GM19023 (cell line): Measurements from ENCODE around the gene SPATA21.
A peak's percentile ranks its signal among the peaks of the same experiment; 100 is the strongest.
"Not testable (repeated sequence)": the region's sequence is repeated elsewhere in the genome, so short reads cannot be mapped to it uniquely, and the experiment has no call there.

ENCODE experiments used
- ATAC-seq: cut with Tn5 transposase; IDR thresholded peaks from one replicate; pipeline ENCODE4 v1.9.1; 2021; ENCODE audit warnings: mild to moderate bottlenecking, moderate library complexity; ENCODE audit not compliant: unreplicated experiment

The SPATA21 gene

DNA sequence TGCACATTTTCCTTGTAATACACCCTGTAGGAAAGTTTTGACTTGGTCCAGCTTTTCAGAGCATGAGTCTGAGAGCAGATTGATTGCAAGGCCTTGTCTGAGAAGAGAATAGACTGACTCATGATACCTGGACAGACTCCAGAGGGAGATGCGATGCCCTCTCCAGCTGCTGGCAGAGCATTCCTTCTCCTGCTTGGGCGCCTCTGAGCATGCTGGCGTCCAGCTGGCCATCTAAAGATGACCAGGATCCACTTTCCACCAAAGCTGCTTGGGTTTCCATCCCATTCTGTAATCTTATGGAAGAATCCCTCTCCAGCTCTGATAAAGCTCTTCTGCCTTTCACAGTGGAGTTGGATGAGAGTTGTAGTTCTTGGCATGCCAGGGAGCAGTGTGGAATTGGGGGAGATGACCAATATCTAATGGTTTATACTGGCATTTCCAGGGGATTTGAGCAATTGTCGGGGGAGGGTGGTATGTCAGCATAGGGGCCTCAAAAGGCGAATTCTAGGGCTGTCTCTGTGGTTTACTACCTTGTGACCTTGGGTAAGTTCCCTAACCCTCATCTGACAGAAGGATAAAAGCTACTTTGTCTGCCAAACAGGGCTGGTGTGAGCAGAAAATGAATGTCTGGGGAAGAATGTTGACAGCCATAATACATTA, 50.6 kb downstream of the SPATA21 start:
- ATAC-seq, result no peak

DNA sequence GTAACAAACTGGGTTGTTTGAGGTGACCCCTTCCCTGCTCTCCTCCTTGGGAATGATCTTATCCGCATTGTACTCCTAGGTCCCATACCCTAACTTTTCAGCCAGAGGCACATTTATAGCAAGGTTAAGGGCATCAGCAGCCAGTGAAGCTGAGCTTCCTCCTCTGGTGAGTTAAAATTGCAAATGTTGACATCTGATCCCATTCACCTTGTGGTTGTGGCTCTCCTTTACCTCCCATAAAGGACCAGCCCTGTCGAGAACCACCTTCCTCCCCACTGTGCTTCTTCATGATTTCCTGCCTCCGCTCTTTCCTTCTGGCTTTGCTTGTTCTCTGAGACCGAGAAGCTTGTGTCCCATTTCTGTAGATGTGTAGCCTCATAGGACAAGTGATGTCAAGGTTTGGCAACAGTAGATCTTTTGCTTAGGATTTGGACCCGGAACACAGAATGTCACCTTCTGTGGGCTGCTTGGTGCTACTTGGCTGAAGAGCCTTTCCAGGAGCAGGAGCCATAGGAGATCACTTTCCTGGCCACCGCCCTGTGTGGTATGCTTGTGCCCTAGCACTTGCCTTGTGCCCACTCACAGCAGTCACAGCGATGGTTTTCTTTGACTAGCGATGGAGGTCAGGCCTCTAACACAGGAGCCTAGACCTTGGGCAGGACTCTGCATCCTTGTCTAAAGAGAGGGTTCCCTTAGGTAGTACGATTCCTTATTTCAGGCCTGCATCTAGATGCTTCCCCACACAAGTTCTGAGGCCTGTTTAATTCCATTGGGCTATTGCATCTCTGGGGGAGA, 51.4 kb downstream of the SPATA21 start:
- ATAC-seq, result no peak

DNA sequence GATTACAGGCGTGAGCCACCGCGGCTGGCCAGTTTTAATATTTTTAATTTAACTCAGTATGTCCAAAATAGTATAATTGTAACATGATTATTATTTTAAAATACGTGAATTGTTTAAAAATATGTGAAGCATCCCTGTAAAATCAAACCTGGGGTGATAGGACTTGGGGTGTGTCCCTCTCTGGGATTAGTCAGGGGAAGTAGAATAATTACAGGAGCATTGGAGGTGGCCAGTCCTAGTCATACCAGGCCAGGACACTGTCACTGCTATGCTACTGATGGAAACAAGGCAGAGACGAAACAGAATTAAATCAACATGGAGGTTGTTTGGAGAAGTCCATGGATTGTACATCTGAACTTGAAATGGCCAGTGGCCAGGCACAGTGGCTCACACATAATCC, 53.3 kb downstream of the SPATA21 start:
- no peak for ATAC-seq

DNA sequence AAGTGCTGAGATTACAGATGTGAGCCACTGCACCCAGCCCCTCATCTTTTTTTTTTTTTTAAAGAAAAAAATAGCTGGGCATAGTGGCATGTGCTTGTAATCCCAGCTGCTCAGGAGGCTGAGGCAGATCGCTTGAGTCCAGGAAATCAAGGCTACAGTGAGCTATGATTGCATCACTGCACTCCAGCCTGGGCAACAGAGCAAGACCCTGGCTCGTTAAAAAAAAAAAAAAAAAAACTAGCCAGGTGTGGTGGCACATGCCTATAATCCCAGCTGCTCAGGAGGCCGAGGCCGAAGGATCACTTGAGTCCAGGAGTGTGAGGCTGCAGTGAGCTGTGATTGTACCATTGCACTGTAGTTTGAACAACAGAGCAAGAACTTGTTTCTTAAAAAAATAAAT, 56.4 kb downstream of the SPATA21 start:
- no peak for ATAC-seq

DNA sequence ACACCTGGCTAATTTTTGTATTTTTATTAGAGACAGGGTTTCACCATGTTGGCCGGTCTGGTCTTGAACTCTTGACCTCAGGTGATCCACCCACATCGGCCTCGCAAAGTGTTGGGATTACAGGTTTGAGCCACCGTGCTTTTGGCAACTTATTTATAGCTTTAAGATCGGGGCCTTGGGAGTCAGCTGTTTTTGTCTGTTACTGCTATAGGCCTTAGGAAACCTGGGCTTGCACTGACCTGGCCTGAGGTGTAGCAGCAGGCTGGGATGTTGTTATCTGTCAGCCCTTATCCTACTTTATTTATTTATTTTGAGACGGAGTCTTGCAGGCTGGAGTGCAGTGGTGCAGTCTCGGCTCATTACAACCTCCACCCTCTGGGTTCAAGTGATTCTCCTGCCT, 58.8 kb downstream of the SPATA21 start:
- no peak for ATAC-seq

DNA sequence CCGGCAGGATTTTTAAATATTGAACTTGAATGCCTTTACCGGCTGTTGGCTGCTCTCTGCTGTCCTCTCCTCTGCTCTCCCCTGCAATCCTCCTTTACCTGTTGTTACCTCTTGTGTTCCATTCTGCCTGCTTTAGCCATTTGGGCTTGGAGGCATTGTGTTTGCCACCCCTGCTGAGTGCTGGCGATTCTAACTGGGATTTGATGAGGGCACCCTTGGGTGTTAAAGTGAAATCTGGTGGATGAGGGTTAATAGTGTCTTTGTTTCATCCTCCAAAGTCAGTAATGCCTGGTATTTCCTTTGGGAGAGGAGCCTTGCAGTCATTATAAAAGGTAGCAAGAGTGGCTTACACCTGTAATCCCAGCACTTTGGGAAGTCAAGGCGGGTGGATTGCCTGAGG, 60.3 kb downstream of the SPATA21 start:
- no peak for ATAC-seq

DNA sequence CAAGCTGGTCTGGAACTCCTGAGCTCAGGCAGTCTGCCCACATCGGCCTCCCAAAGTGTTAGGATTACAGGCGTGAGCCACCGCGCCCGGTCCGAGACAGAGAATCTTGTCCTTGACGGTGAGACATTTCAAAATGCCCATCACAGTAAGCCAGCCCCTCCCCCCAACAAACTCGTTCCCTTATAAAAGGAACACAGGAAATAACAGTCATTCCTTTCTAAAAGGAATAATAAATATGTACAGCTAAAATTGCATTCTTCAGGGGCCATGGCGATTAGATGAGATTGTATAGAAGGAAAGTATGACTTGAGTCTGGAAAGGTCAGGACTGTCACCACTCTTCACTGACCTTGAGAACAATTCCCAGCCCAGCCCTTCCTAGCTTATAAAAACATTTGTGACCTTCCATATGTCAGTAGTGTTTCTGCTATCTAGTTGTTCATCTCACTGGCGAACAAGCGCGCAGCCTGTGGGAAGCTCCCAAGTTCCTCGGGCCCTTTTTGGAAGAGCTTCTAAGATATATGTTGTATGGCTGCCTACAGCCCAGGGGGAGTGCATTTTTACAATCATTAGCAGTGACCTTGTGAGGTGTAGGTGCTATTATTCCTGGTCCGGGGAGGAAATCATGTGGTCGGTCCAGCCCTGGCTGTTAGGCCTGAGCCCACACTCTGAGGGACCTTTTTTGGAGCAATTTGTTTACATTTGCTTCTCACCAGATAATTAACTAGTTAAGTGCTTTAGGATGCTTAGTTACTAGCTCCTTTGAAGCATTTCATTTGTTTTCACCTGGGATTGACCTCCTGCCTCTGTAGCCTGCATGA, 61.5 kb downstream of the SPATA21 start:
- ATAC-seq, result no peak

DNA sequence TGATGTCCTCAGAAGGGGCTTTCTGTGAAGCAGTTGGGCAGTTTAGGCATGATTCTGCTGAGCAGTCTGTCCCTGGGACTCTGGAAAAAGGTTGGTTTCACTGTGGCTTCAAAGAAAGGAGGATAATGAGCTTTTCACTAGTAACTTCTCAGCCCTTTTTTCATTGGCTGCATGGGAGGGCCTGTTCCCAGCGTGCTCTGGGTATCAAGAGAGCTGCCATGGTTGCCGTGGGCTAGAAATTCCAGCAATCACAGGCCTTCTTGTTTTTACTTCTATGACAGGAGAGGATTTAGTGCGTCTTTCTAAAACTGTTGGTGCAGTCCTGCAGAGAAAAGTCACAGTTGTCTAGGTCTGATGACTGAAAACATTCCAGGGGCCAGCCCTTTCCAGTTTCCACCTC, 63.0 kb downstream of the SPATA21 start:
- ATAC-seq, result no peak

DNA sequence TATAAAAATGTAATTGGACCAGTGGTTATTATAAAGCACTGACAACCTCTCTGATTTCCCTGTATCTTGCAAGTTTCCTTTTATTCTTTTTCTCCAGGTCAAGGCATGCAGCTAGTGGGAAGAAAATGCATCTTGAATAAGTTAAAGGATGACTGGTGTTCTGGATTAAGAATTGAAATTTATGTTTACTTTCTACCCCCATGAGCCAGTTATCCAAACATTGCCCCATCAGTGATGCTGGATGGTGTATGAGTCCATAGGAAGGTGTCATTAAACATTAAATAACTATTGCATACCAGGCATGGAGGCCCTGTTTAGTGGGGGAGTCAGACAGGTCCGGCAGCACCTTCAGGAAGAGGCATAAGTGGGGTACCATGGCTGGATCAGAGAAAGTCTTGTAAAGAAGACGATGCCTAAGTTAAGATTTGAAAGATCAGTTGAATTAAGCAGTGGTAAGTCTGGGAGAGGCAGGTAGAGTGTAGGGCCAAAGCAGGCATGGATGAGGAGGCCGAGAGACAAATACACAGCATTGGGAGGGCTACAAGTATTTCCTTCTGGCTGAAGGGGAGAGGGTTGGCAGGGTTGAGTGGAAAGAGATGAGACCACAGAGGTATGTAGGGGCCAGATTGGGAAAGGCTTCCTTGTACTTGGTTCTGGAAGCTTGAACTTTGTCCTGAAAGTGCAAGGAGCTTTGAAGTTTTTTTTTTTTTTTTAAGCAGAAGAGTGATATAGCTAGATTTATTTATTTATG, 64.5 kb downstream of the SPATA21 start:
- no peak for ATAC-seq

DNA sequence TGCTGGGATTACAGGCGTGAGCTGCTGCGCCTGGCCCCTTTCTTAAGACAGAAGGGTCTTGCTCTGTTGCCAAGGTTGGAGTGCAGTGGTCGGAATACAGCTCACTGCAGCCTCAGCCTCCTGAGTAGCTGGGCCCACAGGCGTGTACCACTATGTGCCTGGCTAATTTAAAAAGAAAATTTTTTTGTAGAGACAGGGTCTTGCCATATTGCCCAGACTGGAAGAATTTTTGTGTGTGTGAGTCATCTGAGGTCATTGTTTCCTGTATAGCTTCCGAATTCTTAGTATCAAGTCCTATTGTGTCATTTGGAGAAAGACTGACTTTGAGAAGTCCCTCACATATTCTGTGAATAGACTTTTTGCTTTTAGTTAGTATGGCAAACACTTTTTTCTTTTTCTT, 65.5 kb downstream of the SPATA21 start:
- no peak for ATAC-seq

DNA sequence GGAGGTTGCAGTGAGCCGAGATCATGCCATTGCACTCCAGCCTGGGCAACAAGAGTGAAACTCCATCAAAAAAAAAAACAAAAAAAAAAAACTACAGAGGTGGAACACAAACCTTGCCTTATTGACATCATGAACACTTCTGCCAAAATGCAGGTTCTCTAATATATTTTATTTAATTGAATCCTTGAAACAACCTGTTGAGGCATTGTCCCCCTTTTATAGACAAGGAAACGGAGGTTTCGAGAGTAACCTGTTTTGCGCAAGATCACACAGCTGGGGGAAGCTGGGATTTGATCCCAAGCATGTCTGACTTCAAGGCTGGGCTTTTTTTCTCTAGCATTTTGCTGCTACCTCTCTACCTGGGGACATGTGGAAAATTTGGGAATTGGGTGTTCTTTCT, 67.4 kb downstream of the SPATA21 start:
- no peak for ATAC-seq

DNA sequence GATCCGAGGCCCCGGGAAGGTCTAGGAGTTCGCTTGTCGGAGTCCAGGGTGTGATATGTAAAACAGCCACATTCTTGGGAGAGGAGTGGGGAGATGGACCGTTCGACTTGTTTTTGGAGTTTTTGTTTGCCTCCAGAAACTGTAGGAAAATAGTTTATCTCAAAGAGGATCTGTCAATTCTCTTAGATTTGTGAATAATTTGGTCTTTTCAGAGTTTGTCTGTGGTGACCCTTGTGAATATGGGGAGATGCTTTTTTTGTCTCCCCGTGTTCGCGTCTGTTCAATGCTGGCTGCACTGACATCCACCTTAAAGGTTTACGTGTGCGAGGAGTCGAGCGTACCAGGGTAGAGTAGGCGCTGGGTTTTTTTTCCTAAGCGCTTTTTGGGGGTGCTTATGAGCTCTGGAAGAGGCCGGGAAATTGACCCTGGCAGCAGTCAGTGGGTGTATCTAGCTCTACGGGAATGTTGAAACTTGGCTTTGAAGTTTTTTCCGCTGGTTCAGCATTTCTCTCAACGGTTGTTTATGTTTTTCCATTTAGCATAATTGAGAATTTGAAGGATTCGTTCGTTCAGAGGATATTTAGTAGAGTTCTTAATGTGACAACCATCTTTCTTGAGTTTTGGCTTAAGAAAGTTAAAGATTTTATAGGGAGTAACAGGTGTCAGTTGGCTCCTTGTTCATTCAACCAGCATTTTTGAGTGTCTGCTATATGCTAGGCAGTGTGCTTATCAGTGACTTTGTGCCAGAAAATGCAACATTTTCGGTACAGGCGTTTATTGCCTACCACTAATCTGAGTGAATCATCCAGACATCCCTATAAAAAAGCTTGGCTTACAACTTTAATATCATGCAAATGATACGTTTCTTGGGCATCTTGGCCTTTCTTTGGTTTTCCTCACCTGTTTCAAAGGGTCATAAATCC, 69.0 kb downstream of the SPATA21 start:
- no peak for ATAC-seq

DNA sequence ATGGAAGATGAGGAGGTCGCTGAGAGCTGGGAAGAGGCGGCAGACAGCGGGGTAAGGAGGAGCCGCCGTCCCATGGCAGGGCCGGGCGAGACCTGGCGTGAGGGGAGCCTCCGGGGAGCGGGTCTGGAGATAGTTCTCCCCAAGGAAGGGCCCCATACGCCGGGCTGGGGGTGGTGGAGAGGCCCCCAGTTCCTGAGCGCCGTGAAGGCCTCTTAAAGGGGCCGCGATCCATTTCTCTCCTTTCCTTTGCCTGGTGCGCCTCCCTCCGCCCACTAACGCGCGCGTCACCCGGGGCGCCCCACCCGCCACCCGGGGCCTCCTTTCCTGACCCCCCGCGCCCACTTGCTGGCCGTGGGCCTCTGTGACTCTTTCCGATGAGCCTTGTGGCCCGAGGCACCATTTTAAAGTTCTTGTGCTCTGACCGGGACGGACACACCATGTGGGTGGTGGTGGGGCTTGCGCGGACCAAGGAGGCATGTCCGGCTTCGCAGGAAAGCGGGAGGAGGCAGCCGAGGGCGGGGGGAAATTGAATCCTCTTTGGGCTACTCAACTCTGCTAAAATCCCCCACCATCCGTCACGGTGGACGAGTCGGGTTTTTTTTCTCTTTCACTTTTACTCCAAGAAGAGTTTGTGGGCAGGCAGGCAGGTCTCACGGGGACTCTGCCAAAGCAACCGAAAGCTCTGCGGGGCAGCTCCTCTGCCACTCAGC, 69.8 kb downstream of the SPATA21 start:
- ATAC-seq, result peak; percentile 62

DNA sequence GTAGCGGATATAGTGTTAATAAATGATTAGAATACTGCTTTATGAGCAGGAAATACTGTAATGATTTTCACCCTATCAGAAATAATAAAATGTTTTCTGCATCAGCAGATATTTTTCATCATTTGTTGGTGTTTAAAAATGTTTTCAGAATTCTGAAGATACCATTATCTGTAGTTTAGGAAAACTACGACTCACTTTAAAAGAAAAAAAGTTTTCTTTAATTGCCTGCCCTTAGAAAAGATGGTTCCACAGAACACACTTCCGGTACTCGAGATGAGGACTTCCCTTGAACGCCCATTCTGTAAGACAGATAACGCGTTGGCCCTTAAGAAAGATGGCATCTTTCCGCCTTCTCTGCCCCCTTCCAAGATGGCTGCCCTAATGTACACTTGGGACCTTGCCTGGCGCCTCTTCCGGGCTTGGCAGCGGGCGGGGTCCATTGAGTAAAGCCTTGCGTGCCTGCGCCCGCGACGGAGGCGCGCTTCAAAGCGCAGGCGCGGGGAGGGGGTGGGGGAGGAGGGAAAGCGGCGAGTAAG, 70.4 kb downstream of the SPATA21 start, which contains the start of gene SZRD1:
Gene SZRD1 (plus strand): TSS at position 521 of the 536 bp plus-strand sequence. CDS start 16 bp downstream, outside the sequence.
- ATAC-seq, result peak; percentile 69

DNA sequence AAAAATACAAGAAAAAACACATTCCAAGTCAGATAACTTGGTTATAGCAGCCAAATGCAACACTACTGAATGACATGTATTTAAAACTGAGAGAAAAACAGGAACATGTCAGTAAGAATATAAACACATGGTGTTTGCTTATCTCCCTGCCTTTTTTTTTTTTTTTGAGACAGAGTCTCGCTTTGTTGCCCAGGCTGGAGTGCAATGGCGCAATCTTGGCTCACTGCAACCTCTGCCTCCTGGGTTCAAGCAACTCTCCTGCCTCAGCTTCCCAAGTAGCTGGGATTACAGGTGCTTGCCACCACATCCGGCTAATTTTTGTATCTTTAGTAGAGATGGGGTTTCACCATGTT, 72.1 kb downstream of the SPATA21 start:
- not testable (repeated sequence) for ATAC-seq

DNA sequence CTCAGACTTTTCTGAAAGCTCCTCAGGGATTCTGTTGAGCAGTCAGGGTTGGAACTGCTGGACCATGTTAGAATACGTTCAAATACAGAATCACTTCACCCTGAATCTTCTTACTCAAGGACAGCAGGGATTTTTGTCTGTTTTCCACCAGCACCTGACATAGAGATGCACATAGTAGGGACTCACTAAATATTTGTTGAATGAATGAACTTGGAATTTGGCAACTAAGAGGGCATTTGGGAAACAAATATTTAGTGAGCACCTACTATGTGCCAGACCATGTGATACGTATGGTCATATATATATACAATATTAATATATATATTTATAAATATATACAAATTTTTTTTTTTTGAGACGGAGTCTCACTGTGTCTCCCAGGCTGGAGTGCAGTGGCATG, 80.4 kb downstream of the SPATA21 start:
- no peak for ATAC-seq

DNA sequence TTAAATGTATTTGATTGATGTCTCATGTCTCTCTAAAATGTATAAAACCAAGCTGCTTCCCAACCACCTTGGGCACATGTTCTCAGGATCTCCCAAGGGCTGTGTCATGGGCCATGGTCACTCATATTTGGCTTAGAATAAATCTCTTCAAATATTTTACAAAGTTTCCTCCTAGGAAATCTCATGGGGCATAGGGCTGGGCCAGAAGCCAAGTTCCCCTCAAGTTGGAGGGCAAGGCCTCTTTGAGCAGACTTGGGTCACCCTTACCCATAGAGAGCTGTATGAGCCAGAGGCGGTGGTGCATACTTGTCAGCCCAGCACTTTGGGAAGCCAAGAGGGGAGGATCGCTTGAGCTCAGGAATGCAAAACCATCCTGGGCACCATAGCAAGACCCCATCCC, 82.6 kb downstream of the SPATA21 start:
- no peak for ATAC-seq

DNA sequence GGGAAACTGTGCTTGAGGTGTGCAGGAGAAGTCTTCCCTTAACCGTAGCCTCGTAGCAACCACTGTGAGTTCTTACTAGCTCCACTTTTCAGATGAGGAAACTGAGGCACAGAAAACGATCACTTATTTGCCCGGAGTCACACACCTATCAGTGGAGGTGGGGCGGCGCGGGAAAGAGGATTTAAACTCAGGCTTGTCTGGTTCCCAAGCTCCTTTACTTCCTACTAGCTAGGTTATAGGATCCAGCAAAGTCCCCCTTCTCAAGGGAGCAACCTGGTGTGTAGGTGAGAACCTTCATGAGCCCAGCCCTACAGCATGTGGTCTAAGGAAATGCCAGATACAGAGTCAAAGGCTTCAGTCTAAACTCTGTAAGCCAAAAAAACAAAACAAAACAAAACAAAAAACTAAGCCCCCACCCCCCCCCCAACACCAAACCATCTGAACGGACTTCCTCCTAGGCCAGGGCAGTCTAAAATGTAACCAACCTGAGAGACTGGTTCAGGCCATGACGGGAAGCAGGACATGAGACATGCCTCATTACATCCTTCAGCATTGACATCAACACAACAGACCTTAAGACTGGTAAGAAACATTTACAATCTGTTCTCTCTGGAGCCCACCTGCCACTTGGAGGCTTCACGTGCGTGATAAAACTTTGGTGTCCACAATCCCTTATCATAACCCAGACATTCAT, 84.2 kb downstream of the SPATA21 start:
- no peak for ATAC-seq
